Hepatocyte (in vitro differentiated cells): ENCODE results near the gene MMRN2. TPM values are rescaled to one million over a fixed set of nuclear protein-coding genes. Genes with fewer than 3 reads are reported as not detected.

Source experiments
- DNase-seq: peaks from one replicate; pipeline ENCODE4 v3.0.0-alpha.2; 2016; ENCODE audit warnings: low spot score
- H2AFZ ChIP-seq: fragments of 200-600 bp; sonication (generic); 2 replicates; pipeline ENCODE4 v1.6.0; 2016; ENCODE audit warnings: antibody characterized with exemption, mild to moderate bottlenecking
- H3K27ac ChIP-seq: fragments of 200-600 bp; sonication (generic); 2 replicates; pipeline ENCODE4 v1.5.1; 2016; ENCODE audit warnings: mild to moderate bottlenecking
- H3K27me3 ChIP-seq: fragments of 200-600 bp; sonication (generic); 2 replicates; pipeline ENCODE4 v1.6.1; 2016
- H3K36me3 ChIP-seq: fragments of 200-600 bp; sonication (generic); replicated peaks from 2 replicates; pipeline ENCODE4 v1.5.1; 2016; ENCODE audit warnings: low read depth; ENCODE audit not compliant: insufficient read depth
- H3K4me1 ChIP-seq: fragments of 200-600 bp; sonication (generic); 2 replicates; pipeline ENCODE4 v1.5.1; 2016; ENCODE audit warnings: mild to moderate bottlenecking, moderate library complexity; ENCODE audit not compliant: insufficient read depth
- H3K4me2 ChIP-seq: fragments of 200-600 bp; sonication (generic); 2 replicates; pipeline ENCODE4 v1.6.0; 2016
- H3K4me3 ChIP-seq: fragments of 200-600 bp; sonication (generic); 2 replicates; pipeline ENCODE4 v1.5.1; 2016; ENCODE audit warnings: mild to moderate bottlenecking
- H3K79me2 ChIP-seq: fragments of 200-600 bp; sonication (generic); 2 replicates; pipeline ENCODE4 v1.6.0; 2017; ENCODE audit warnings: mild to moderate bottlenecking
- H3K9me2 ChIP-seq: fragments of 200-600 bp; sonication (generic); replicated peaks from 2 replicates; pipeline ENCODE4 v1.6.0; 2017; ENCODE audit warnings: mild to moderate bottlenecking; ENCODE audit not compliant: insufficient read depth
- H3K9me3 ChIP-seq: fragments of 200-600 bp; sonication (generic); 2 replicates; pipeline ENCODE4 v1.5.1; 2016; ENCODE audit warnings: low read depth, mild to moderate bottlenecking
- H4K20me1 ChIP-seq: fragments of 200-600 bp; sonication (generic); 2 replicates; pipeline ENCODE4 v1.6.0; 2016; ENCODE audit warnings: mild to moderate bottlenecking; ENCODE audit not compliant: insufficient read depth, poor library complexity, severe bottlenecking
- EZH2 ChIP-seq: fragments of 200-600 bp; sonication (generic); IDR thresholded peaks from 2 replicates; pipeline ENCODE4 v1.6.1; 2016; ENCODE audit warnings: antibody characterized with exemption, mild to moderate bottlenecking, borderline replicate concordance
- EZH2phosphoT487 ChIP-seq: fragments of 200-600 bp; sonication (generic); IDR thresholded peaks from one replicate; pipeline ENCODE4 v1.6.1; 2018; ENCODE audit warnings: antibody characterized with exemption, mild to moderate bottlenecking, low read depth, moderate library complexity; ENCODE audit not compliant: unreplicated experiment, severe bottlenecking
- WGBS: methylation state at CpG from one replicate; pipeline ENCODE4 v1.1.6; 2016; ENCODE audit warnings: low lambda C conversion rate; ENCODE audit errors: missing lambda C conversion rate; 5-methylcytosine and 5-hydroxymethylcytosine counted together
- polyA plus RNA-seq: library from polyadenylated mRNA; unstranded; fragments of >200 nt; fragmentation: Nextera tagmentation; extraction: Ambion mirVana; gene quantifications from 2 replicates; pipeline ENCODE4 v1.2.1, GENCODE V29; 2016
- total RNA-seq: library from RNA; depleted of rRNA; stranded (reverse); fragments of >200 nt; gene quantifications from 2 replicates; pipeline ENCODE4 v1.2.3, GENCODE V29; 2014
- TF ChIP-seq, protein P1 (sequence below): fragments of 200-600 bp; sonication (generic); IDR thresholded peaks from 2 replicates; pipeline ENCODE4 v1.5.1; 2016; ENCODE audit warnings: antibody characterized with exemption, mild to moderate bottlenecking; ENCODE audit not compliant: poor library complexity

Gene MMRN2
- total and polyA plus RNA-seq, 2 experiments from 2014 or later = 1.9 to 2.2 TPM

DNA sequence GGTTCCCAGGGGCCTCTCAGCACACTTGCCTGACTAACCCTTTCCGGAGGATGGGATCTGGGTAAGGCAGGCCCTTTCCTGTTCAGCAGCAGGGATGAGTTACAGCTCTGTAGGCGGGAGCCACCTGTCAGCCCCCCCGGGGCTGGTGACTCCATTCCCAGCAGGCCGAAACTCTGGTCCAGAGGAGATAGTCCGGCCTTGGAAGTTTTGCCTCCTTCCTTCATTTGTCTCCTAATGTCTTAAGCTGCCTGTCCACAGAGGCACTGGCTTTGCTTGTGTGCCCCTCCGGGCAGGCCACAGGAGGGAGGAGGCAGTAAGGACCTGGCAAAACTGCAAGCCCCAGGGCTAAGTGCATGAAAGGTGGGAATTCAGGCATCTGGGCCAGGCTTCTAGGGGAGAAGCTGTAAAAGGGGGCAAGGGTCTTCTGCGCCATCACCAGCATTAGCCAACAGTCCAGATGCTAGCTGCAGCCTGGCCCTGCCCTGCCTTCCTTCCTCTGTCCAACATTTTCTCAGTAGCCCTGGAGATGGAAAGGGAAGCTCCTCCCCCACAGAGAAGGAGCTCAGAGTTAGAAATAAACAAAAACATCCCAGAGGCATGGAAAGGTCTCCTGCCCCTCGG, 12.1 kb upstream of the MMRN2 start:
- DNase-seq = peak; percentile 18
- WGBS = 78% methylated on average over 8 of the region's 8 CpGs
- H3K9me2 ChIP-seq = no peaks in the 10 kb centered on the region
- no peaks in the 10 kb centered on the region for H3K27me3 ChIP-seq
- no peaks in the 10 kb centered on the region for H3K9me3 ChIP-seq
- H4K20me1 ChIP-seq = no peaks in the 10 kb centered on the region
- H3K4me2 ChIP-seq = peak overlapping the region; percentile 87
- H3K27ac ChIP-seq = peak overlapping the region; percentile 91
- no peak overlapping the region for H2AFZ ChIP-seq
- TF ChIP-seq EZH2phosphoT487 (no peak), EZH2 (no peak)
- TF ChIP-seq, protein P1, sequence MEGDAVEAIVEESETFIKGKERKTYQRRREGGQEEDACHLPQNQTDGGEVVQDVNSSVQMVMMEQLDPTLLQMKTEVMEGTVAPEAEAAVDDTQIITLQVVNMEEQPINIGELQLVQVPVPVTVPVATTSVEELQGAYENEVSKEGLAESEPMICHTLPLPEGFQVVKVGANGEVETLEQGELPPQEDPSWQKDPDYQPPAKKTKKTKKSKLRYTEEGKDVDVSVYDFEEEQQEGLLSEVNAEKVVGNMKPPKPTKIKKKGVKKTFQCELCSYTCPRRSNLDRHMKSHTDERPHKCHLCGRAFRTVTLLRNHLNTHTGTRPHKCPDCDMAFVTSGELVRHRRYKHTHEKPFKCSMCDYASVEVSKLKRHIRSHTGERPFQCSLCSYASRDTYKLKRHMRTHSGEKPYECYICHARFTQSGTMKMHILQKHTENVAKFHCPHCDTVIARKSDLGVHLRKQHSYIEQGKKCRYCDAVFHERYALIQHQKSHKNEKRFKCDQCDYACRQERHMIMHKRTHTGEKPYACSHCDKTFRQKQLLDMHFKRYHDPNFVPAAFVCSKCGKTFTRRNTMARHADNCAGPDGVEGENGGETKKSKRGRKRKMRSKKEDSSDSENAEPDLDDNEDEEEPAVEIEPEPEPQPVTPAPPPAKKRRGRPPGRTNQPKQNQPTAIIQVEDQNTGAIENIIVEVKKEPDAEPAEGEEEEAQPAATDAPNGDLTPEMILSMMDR = no peak
- H3K36me3 ChIP-seq = no peaks in the 10 kb centered on the region
- no peak overlapping the region for H3K4me3 ChIP-seq
- H3K79me2 ChIP-seq = no peaks in the 10 kb centered on the region
- peaks cover 33% of the 10 kb centered on the region for H3K4me1 ChIP-seq

- no peaks in the 10 kb centered on the region for H3K9me3 ChIP-seq
- H3K9me2 ChIP-seq = no peaks in the 10 kb centered on the region
- H3K4me1 ChIP-seq = peaks cover 33% of the 10 kb centered on the region
- 96% methylated on average over 9 of the region's 9 CpGs for WGBS
- no peaks in the 10 kb centered on the region for H4K20me1 ChIP-seq
- no peaks in the 10 kb centered on the region for H3K36me3 ChIP-seq
- H3K27ac ChIP-seq = no peak overlapping the region
- no peak overlapping the region for H2AFZ ChIP-seq
- no peak for TF ChIP-seq EZH2phosphoT487
- TF ChIP-seq, protein P1 = no peak
- TF ChIP-seq EZH2 = no peak
- DNase-seq = no peak
- no peak overlapping the region for H3K4me2 ChIP-seq
- no peaks in the 10 kb centered on the region for H3K79me2 ChIP-seq
- H3K27me3 ChIP-seq = no peaks in the 10 kb centered on the region
- H3K4me3 ChIP-seq = no peak overlapping the region
Measured at GRCh38 chr10:86968994-86969355, 11.6 kb upstream of the MMRN2 start.

- no peaks in the 10 kb centered on the region for H3K36me3 ChIP-seq
- TF ChIP-seq EZH2phosphoT487 (no peak), EZH2 (no peak)
- TF ChIP-seq, protein P1 = no peak
- H3K27me3 ChIP-seq = no peaks in the 10 kb centered on the region
- H2AFZ ChIP-seq = no peak within 1 kb of the TSS
- no peaks in the 10 kb centered on the region for H3K79me2 ChIP-seq
- peaks cover 33% of the 10 kb centered on the region for H3K4me1 ChIP-seq
- H3K4me3 ChIP-seq = no peak within 1 kb of the TSS
- H3K27ac ChIP-seq = no peak within 1 kb of the TSS
- DNase-seq = peak; percentile 8
- H3K4me2 ChIP-seq = peak within 1 kb of the TSS; percentile 87
- H4K20me1 ChIP-seq = no peaks in the 10 kb centered on the region
- H3K9me3 ChIP-seq = no peaks in the 10 kb centered on the region
- 96% methylated on average over 53 of the region's 59 CpGs for WGBS
- H3K9me2 ChIP-seq = no peaks in the 10 kb centered on the region
Measured at GRCh38 chr10:86968271-86968993, 11.0 kb upstream of the MMRN2 start, which contains the start of gene ADIRF. TSS of gene ADIRF (plus strand) at chr10:86968482. CDS start at chr10:86968545, 63 bp downstream.
